HL-60 (cell line): Measurements from ENCODE around the gene JARID2.
A peak's percentile ranks its signal among the peaks of the same experiment; 100 is the strongest.

ENCODE experiments used
- DNase-seq, 2 experiments: peaks; one replicate each; pipeline ENCODE4 v3.0.0-alpha.2; 2010 to 2020; ENCODE audit warnings: low read depth in 1 of 2, low spot score in 1 of 2
- H3K27ac ChIP-seq: fragments of 250-450 bp; sonication (Bioruptor Pico); replicated peaks from 2 replicates; pipeline ENCODE4 v1.5.1; 2020; ENCODE audit warnings: mild to moderate bottlenecking, moderate library complexity
- H3K27me3 ChIP-seq: fragments of 250-450 bp; sonication (Bioruptor Pico); 2 replicates; pipeline ENCODE4 v1.5.1; 2021; ENCODE audit warnings: mild to moderate bottlenecking, moderate library complexity; ENCODE audit not compliant: insufficient read depth, poor library complexity, severe bottlenecking
- H3K4me3 ChIP-seq: replicated peaks from 2 replicates; pipeline ENCODE4 v1.5.1; 2011; ENCODE audit warnings: mild to moderate bottlenecking, control low read depth, low read length; ENCODE audit not compliant: insufficient read depth
- CTCF ChIP-seq: IDR thresholded peaks from one replicate; pipeline ENCODE4 v1.5.1; 2011; ENCODE audit warnings: low read length, control low read depth, inconsistent platforms; ENCODE audit not compliant: insufficient read depth
- GABPA ChIP-seq: IDR thresholded peaks from 2 replicates; pipeline ENCODE4 v1.6.1; 2012; ENCODE audit warnings: low read depth
- POLR2AphosphoS5 ChIP-seq: IDR thresholded peaks from 2 replicates; pipeline ENCODE4 v1.6.1; 2012; ENCODE audit warnings: low read depth
- REST ChIP-seq: IDR thresholded peaks from 2 replicates; pipeline ENCODE4 v1.6.1; 2012; ENCODE audit warnings: low read depth; ENCODE audit not compliant: insufficient replicate concordance
- SPI1 ChIP-seq: IDR thresholded peaks from 2 replicates; pipeline ENCODE4 v1.6.1; 2012; ENCODE audit warnings: low read depth, mild to moderate bottlenecking, borderline replicate concordance

Gene JARID2

GRCh38 chr6:15335385-15335784 lies 89.5 kb downstream of the JARID2 start:
- H3K4me3 ChIP-seq = no peak overlapping the region
- H3K27ac ChIP-seq = no peak overlapping the region
- peak in 1 of 2 experiments; percentile 33 for DNase-seq
- TF ChIP-seq SPI1 (peak; percentile 84), REST (no peak), POLR2AphosphoS5 (no peak), CTCF (no peak), GABPA (no peak)
- H3K27me3 ChIP-seq = no peaks in the 10 kb centered on the region

- DNase-seq = no peak
- Histone ChIP-seq H3K27me3 (no peaks in the 10 kb centered on the region), H3K27ac (peak overlapping the region; percentile 20; the same call in 1 of the 2 replicates), H3K4me3 (no peak overlapping the region)
- no peak for TF ChIP-seq GABPA
- TF ChIP-seq CTCF = no peak
- no peak for TF ChIP-seq POLR2AphosphoS5
- no peak for TF ChIP-seq SPI1
- no peak for TF ChIP-seq REST
These were observed 90.0 kb downstream of the JARID2 start for GRCh38 chr6:15335916-15336315.

- no peak for DNase-seq
- H3K27me3 ChIP-seq = no peaks in the 10 kb centered on the region
- no peak for TF ChIP-seq SPI1
- TF ChIP-seq POLR2AphosphoS5 = no peak
- no peak for TF ChIP-seq CTCF
- no peak for TF ChIP-seq REST
- no peak for TF ChIP-seq GABPA
- H3K4me3 ChIP-seq = no peak overlapping the region
- H3K27ac ChIP-seq = peak overlapping the region; percentile 20
These were observed 91.2 kb downstream of the JARID2 start for GRCh38 chr6:15336900-15337560.
